IMR-90 (cell line): ENCODE measurements around the gene CEP135.

ENCODE experiments used
- BHLHE40 ChIP-seq: fragments of 150-350 bp; IDR thresholded peaks from 2 replicates; pipeline ENCODE4 v1.6.1; 2016; ENCODE audit warnings: mild to moderate bottlenecking, low read depth, low read length
- CEBPB ChIP-seq: IDR thresholded peaks from 2 replicates; pipeline ENCODE4 v1.6.1; 2012; ENCODE audit warnings: low read depth, low read length, improper control_type of control experiment
- CHD1 ChIP-seq: IDR thresholded peaks from 2 replicates; pipeline ENCODE4 v1.6.1; 2012; ENCODE audit warnings: low read depth, low read length, improper control_type of control experiment
- FOS ChIP-seq: fragments of 150-350 bp; IDR thresholded peaks from 2 replicates; pipeline ENCODE4 v1.6.1; 2016; ENCODE audit warnings: low read depth, low read length
- MAFK ChIP-seq: IDR thresholded peaks from 2 replicates; pipeline ENCODE4 v1.6.1; 2012; ENCODE audit warnings: low read depth, low read length, improper control_type of control experiment
- NFE2L2 ChIP-seq: fragments of 150-350 bp; IDR thresholded peaks from 2 replicates; pipeline ENCODE4 v1.6.1; 2016; ENCODE audit warnings: low read depth, mild to moderate bottlenecking, low read length
- POLR2A ChIP-seq: IDR thresholded peaks from 2 replicates; pipeline ENCODE4 v1.6.1; 2012; ENCODE audit warnings: mild to moderate bottlenecking, low read depth, low read length
- RAD21 ChIP-seq: IDR thresholded peaks from 2 replicates; pipeline ENCODE4 v1.6.1; 2012; ENCODE audit warnings: low read length, improper control_type of control experiment
- RCOR1 ChIP-seq: IDR thresholded peaks from 2 replicates; pipeline ENCODE4 v1.6.1; 2012; ENCODE audit warnings: mild to moderate bottlenecking, low read length, improper control_type of control experiment; ENCODE audit not compliant: insufficient replicate concordance
- RFX5 ChIP-seq: IDR thresholded peaks from 2 replicates; pipeline ENCODE4 v1.8.0; 2012; ENCODE audit warnings: low read depth, mild to moderate bottlenecking, low read length, moderate library complexity
- SMC3 ChIP-seq: fragments of 150-350 bp; IDR thresholded peaks from 2 replicates; pipeline ENCODE4 v1.6.1; 2016; ENCODE audit warnings: low read depth, mild to moderate bottlenecking, antibody characterized with exemption, low read length, moderate library complexity
- USF2 ChIP-seq: fragments of 150-350 bp; IDR thresholded peaks from 2 replicates; pipeline ENCODE4 v1.6.1; 2017; ENCODE audit warnings: mild to moderate bottlenecking, antibody characterized with exemption, low read length, low read depth
- TF ChIP-seq, protein P1 (sequence below): conservative IDR thresholded peaks from 2 replicates; pipeline ENCODE4 v1.5.1; 2012; ENCODE audit warnings: mild to moderate bottlenecking, low read depth, low read length, improper control_type of control experiment
- TF ChIP-seq, protein P2 (sequence below): fragments of 150-350 bp; IDR thresholded peaks from 2 replicates; pipeline ENCODE4 v1.6.1; 2016; ENCODE audit warnings: low read depth, mild to moderate bottlenecking, low read length, moderate library complexity, borderline replicate concordance

GRCh38 chr4:56052481-56052880 lies 103.7 kb downstream of the CEP135 start:
- TF ChIP-seq, protein P1, sequence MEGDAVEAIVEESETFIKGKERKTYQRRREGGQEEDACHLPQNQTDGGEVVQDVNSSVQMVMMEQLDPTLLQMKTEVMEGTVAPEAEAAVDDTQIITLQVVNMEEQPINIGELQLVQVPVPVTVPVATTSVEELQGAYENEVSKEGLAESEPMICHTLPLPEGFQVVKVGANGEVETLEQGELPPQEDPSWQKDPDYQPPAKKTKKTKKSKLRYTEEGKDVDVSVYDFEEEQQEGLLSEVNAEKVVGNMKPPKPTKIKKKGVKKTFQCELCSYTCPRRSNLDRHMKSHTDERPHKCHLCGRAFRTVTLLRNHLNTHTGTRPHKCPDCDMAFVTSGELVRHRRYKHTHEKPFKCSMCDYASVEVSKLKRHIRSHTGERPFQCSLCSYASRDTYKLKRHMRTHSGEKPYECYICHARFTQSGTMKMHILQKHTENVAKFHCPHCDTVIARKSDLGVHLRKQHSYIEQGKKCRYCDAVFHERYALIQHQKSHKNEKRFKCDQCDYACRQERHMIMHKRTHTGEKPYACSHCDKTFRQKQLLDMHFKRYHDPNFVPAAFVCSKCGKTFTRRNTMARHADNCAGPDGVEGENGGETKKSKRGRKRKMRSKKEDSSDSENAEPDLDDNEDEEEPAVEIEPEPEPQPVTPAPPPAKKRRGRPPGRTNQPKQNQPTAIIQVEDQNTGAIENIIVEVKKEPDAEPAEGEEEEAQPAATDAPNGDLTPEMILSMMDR: no peak
- TF ChIP-seq RAD21 (no peak), POLR2A (no peak), NFE2L2 (no peak), MAFK (no peak), RFX5 (no peak), RCOR1 (no peak), USF2 (no peak), CEBPB (no peak), FOS (no peak), CHD1 (no peak), SMC3 (no peak), BHLHE40 (no peak)
- TF ChIP-seq, protein P2, sequence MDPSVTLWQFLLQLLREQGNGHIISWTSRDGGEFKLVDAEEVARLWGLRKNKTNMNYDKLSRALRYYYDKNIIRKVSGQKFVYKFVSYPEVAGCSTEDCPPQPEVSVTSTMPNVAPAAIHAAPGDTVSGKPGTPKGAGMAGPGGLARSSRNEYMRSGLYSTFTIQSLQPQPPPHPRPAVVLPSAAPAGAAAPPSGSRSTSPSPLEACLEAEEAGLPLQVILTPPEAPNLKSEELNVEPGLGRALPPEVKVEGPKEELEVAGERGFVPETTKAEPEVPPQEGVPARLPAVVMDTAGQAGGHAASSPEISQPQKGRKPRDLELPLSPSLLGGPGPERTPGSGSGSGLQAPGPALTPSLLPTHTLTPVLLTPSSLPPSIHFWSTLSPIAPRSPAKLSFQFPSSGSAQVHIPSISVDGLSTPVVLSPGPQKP: no peak
